OCI-LY1 (cell line): Measurements from ENCODE around the gene SLCO3A1.

Experiments
- H2AFZ ChIP-seq: fragments of 200-600 bp; sonication (generic), shearing (Covaris generic); 2 replicates; pipeline ENCODE4 v1.6.0; 2014; ENCODE audit warnings: antibody characterized with exemption, mild to moderate bottlenecking, low read length
- H3F3A ChIP-seq: fragments of 200-600 bp; sonication (generic), shearing (Covaris generic); 2 replicates; pipeline ENCODE4 v1.6.0; 2014; ENCODE audit warnings: mild to moderate bottlenecking, antibody characterized with exemption, low read length, moderate library complexity; ENCODE audit not compliant: insufficient read depth
- H3K27ac ChIP-seq: fragments of 200-600 bp; sonication (generic); 2 replicates; pipeline ENCODE4 v1.5.1; 2014; ENCODE audit warnings: low read length, mixed run types, mild to moderate bottlenecking, low read depth; ENCODE audit not compliant: poor library complexity, severe bottlenecking
- H3K27me3 ChIP-seq: fragments of 200-600 bp; sonication (generic); 2 replicates; pipeline ENCODE4 v1.6.0; 2014; ENCODE audit warnings: antibody characterized with exemption, mild to moderate bottlenecking, low read length, moderate library complexity; ENCODE audit not compliant: insufficient read depth
- H3K36me3 ChIP-seq: fragments of 200-600 bp; sonication (generic); 2 replicates; pipeline ENCODE4 v1.6.1; 2014; ENCODE audit warnings: mild to moderate bottlenecking, antibody characterized with exemption, low read length, moderate library complexity, mixed read lengths; ENCODE audit not compliant: insufficient read depth
- H3K4me1 ChIP-seq: fragments of 200-600 bp; sonication (generic); 2 replicates; pipeline ENCODE4 v1.5.1; 2014; ENCODE audit warnings: mild to moderate bottlenecking, low read length, moderate library complexity; ENCODE audit not compliant: insufficient read depth, severe bottlenecking
- H3K4me2 ChIP-seq: fragments of 200-600 bp; sonication (generic), shearing (Covaris generic); 2 replicates; pipeline ENCODE4 v1.6.1; 2014; ENCODE audit warnings: low read length
- H3K4me3 ChIP-seq: fragments of 200-600 bp; sonication (generic); 2 replicates; pipeline ENCODE4 v1.5.1; 2014; ENCODE audit warnings: low read length, low read depth, mild to moderate bottlenecking, mixed read lengths; ENCODE audit not compliant: poor library complexity, severe bottlenecking
- H3K79me2 ChIP-seq: fragments of 200-600 bp; shearing (Covaris generic); 2 replicates; pipeline ENCODE4 v1.6.1; 2016; ENCODE audit warnings: mixed run types, low read length, mixed read lengths; ENCODE audit not compliant: insufficient read depth
- H3K9ac ChIP-seq: fragments of 200-600 bp; sonication (generic), shearing (Covaris generic); 2 replicates; pipeline ENCODE4 v1.6.1; 2014; ENCODE audit warnings: mild to moderate bottlenecking, low read length, mixed read lengths
- H3K9me2 ChIP-seq: fragments of 200-600 bp; sonication (generic), shearing (Covaris generic); 2 replicates; pipeline ENCODE4 v1.6.1; 2014; ENCODE audit warnings: low read depth, mild to moderate bottlenecking, low read length, mixed read lengths
- H3K9me3 ChIP-seq: fragments of 200-600 bp; shearing (Covaris generic); 2 replicates; pipeline ENCODE4 v1.6.1; 2014; ENCODE audit warnings: low read length, mixed read lengths
- H4K20me1 ChIP-seq: fragments of 200-600 bp; sonication (generic), shearing (Covaris generic); 2 replicates; pipeline ENCODE4 v1.6.0; 2016; ENCODE audit warnings: mild to moderate bottlenecking, low read length; ENCODE audit not compliant: insufficient read depth
- CTCF ChIP-seq: fragments of 200-600 bp; sonication (generic), shearing (Covaris generic); IDR thresholded peaks from 2 replicates; pipeline ENCODE4 v1.5.1; 2017; ENCODE audit warnings: mild to moderate bottlenecking, antibody characterized with exemption, low read length, moderate library complexity, mixed read lengths
- EZH2 ChIP-seq: fragments of 200-600 bp; sonication (generic), shearing (Covaris generic); IDR thresholded peaks from 2 replicates; pipeline ENCODE4 v1.8.0; 2017; ENCODE audit warnings: borderline replicate concordance, mixed run types, mild to moderate bottlenecking, antibody characterized with exemption, low read length, moderate library complexity, mixed read lengths

SLCO3A1 gene

DNA sequence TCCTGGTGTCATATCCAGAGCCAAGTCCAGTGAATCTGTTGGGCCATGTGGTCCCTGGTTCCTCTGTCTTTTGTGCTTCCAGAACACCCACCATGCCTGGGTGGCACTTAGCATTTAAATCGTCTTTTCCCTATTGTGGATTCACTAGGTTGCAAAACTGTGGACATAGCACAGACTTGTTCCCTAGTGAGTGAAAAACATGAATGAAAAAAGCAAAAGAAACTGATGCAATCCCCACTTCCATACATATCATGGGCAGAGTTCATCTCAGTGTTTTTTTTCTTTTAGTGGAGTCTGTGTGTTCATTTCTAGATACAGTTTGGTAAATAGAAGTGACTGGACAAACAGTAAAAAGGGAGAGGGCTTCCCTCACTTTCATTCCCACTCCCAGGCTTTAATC lies 170.5 kb downstream of the SLCO3A1 start:
- H3K27me3 ChIP-seq = no peaks in the 10 kb centered on the region
- H4K20me1 ChIP-seq = no peaks in the 10 kb centered on the region
- no peak overlapping the region for H2AFZ ChIP-seq
- no peaks in the 10 kb centered on the region for H3K9me2 ChIP-seq
- no peak overlapping the region for H3K4me3 ChIP-seq
- H3F3A ChIP-seq = no peaks in the 10 kb centered on the region
- H3K4me2 ChIP-seq = no peak overlapping the region
- no peak overlapping the region for H3K27ac ChIP-seq
- H3K9ac ChIP-seq = no peak overlapping the region
- no peaks in the 10 kb centered on the region for H3K9me3 ChIP-seq
- no peaks in the 10 kb centered on the region for H3K79me2 ChIP-seq
- no peaks in the 10 kb centered on the region for H3K4me1 ChIP-seq
- TF ChIP-seq CTCF (no peak), EZH2 (no peak)
- H3K36me3 ChIP-seq = no peaks in the 10 kb centered on the region

DNA sequence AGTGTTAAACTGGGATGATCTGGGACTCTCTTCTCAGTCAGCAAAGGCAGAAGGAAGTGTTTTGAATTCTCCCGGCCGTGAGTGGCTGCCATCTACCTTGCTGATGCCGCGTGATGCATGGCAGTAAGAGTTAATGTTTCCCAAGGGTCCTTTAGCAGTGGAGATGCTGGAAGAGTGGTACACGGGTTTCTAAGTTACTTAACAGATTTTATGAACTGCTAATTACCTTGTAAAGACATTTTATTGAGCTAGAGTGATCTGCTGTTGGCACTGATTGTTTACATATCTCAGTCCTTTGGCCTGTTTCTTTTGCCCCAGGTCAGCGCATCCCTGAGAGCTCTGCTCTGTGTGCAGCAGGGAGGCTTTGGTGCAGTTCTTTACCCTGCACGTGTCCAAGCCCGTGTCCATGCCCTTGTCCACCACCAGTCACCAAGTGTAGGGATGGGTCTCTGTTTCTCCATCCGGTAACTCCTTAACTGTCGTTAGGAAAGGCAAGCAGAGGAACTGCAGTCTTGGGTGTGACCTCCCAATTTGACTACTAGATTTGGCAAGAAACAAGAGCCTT lies 172.3 kb downstream of the SLCO3A1 start:
- Histone ChIP-seq H3K9ac (no peak overlapping the region), H3K27me3 (no peaks in the 10 kb centered on the region)
- TF ChIP-seq EZH2 (no peak), CTCF (no peak)

DNA sequence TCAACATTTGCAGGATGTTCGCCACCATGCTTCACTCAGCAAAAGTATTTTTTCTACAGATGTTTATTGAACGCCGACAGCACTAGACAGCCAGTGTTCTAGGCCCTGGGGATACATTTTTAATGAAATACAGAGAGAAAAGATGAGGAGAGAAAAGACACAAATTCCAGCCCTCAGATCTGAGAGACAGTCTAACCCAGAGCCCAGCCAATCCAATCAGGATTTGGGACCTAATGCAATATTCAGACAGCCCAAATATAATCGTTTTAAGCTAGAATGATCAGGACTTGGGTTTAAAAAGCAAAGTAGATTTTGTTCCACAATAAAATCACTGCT lies 174.8 kb downstream of the SLCO3A1 start:
- no peak for TF ChIP-seq CTCF
- TF ChIP-seq EZH2 = no peak
- no peak overlapping the region for H3K27ac ChIP-seq
- no peak overlapping the region for H3K4me2 ChIP-seq
- no peaks in the 10 kb centered on the region for H3K79me2 ChIP-seq
- no peaks in the 10 kb centered on the region for H3K4me1 ChIP-seq
- no peak overlapping the region for H2AFZ ChIP-seq
- no peak overlapping the region for H3K4me3 ChIP-seq
- H3K9me2 ChIP-seq = no peaks in the 10 kb centered on the region
- no peaks in the 10 kb centered on the region for H3F3A ChIP-seq
- H3K9me3 ChIP-seq = no peaks in the 10 kb centered on the region
- H3K9ac ChIP-seq = no peak overlapping the region
- no peaks in the 10 kb centered on the region for H3K36me3 ChIP-seq
- no peaks in the 10 kb centered on the region for H3K27me3 ChIP-seq
- H4K20me1 ChIP-seq = no peaks in the 10 kb centered on the region

More for the DNA sequence above, 172.3 kb downstream of the SLCO3A1 start:
- no peaks in the 10 kb centered on the region for H3K36me3 ChIP-seq
- H3K4me3 ChIP-seq = no peak overlapping the region
- H3K9me3 ChIP-seq = no peaks in the 10 kb centered on the region
- H4K20me1 ChIP-seq = no peaks in the 10 kb centered on the region
- no peaks in the 10 kb centered on the region for H3K79me2 ChIP-seq
- no peak overlapping the region for H3K4me2 ChIP-seq
- H3K27ac ChIP-seq = no peak overlapping the region
- H3K9me2 ChIP-seq = no peaks in the 10 kb centered on the region
- no peaks in the 10 kb centered on the region for H3K4me1 ChIP-seq
- H2AFZ ChIP-seq = no peak overlapping the region
- H3F3A ChIP-seq = no peaks in the 10 kb centered on the region
